AG04450 (cell line): ENCODE results near the gene NPTX1. TPM values are rescaled to one million over a fixed set of nuclear protein-coding genes. Genes with fewer than 3 reads are reported as not detected.

Experiments
- CTCF ChIA-PET: fragments of 300-600, 350-600 bp; formaldehyde crosslinking; extraction: SDS; loops from one replicate; lab custom pipeline; 2022; ENCODE audit warnings: antibody characterized with exemption, inconsistent platforms; lab: Charles Lee
- POLR2A ChIA-PET: fragments of 350-600 bp; formaldehyde crosslinking; extraction: SDS; loops from one replicate; lab custom pipeline; 2021; ENCODE audit warnings: antibody characterized with exemption, inconsistent platforms; lab: Yijun Ruan, JAX
- DNase-seq: peaks from one replicate; pipeline ENCODE4 v3.0.0-alpha.2; 2011; ENCODE audit warnings: low read depth, low spot score
- H3K27ac ChIP-seq: one replicate; pipeline ENCODE4 v1.5.1; 2012; ENCODE audit warnings: low read depth, low read length, control low read depth
- H3K27me3 ChIP-seq: one replicate; pipeline ENCODE4 v1.6.0; 2012; ENCODE audit warnings: low read length; ENCODE audit not compliant: control insufficient read depth, insufficient read depth
- H3K4me3 ChIP-seq: 2 replicates; pipeline ENCODE4 v1.5.1; 2011; ENCODE audit warnings: mild to moderate bottlenecking, low read depth, low read length, control low read depth
- H3K9me3 ChIP-seq: 2 replicates; pipeline ENCODE4 v1.5.1; 2012; ENCODE audit warnings: low read length; ENCODE audit not compliant: control insufficient read depth, insufficient read depth
- CTCF ChIP-seq: IDR thresholded peaks from 2 replicates; pipeline ENCODE4 v1.5.1; 2011; ENCODE audit warnings: low read depth, low read length, control low read depth, inconsistent platforms
- polyA plus RNA-seq: library from polyadenylated mRNA; depleted of rRNA; stranded (reverse); fragments of >200 nt; gene quantifications from 2 replicates; pipeline ENCODE4 v1.2.3, GENCODE V29; 2011

The NPTX1 gene
- polyA plus RNA-seq, 1 experiment, result 6.5 TPM

- Histone ChIP-seq H3K9me3 (no peaks in the 10 kb centered on the region; the same call in 1 of the 2 replicates), H3K27me3 (peaks cover 41% of the 10 kb centered on the region), H3K4me3 (no peak overlapping the region), H3K27ac (no peak overlapping the region)
- no peak for DNase-seq
- CTCF ChIA-PET, result no interaction called here
- TF ChIP-seq CTCF, result no peak
- POLR2A ChIA-PET, result no interaction called here
These were observed 10.2 kb downstream of the NPTX1 start for GRCh38 chr17:80466188-80466705.

- Histone ChIP-seq H3K4me3 (no peak overlapping the region), H3K27ac (no peak overlapping the region), H3K27me3 (peaks cover 46% of the 10 kb centered on the region), H3K9me3 (no peaks in the 10 kb centered on the region; the same call in 1 of the 2 replicates)
- DNase-seq, result no peak
- POLR2A ChIA-PET, result no interaction called here
- TF ChIP-seq CTCF, result no peak
- CTCF ChIA-PET, result no interaction called here
These were observed 11.0 kb downstream of the NPTX1 start for GRCh38 chr17:80465327-80465974.

GRCh38 chr17:80464486-80464885 lies 11.9 kb downstream of the NPTX1 start:
- Histone ChIP-seq H3K4me3 (no peak overlapping the region), H3K27me3 (peaks cover 51% of the 10 kb centered on the region), H3K9me3 (no peaks in the 10 kb centered on the region; the same call in 1 of the 2 replicates), H3K27ac (no peak overlapping the region)
- no peak for TF ChIP-seq CTCF
- DNase-seq, result no peak
- ChIA-PET CTCF (interaction anchor here (0.9 to 1.4 kb wide), 2 partner anchors 110 to 435 kb away, joined by 4 to 5 read pairs; no protein-coding TSS in a partner anchor), POLR2A (interaction anchor here (1.9 kb wide), 1 partner anchor 10 kb away, joined by 6 read pairs; no protein-coding TSS in a partner anchor)

GRCh38 chr17:80463784-80464400 lies 12.5 kb downstream of the NPTX1 start:
- DNase-seq, result no peak
- peaks cover 56% of the 10 kb centered on the region for H3K27me3 ChIP-seq
- H3K9me3 ChIP-seq, result no peaks in the 10 kb centered on the region; the same call in 1 of the 2 replicates
- H3K27ac ChIP-seq, result no peak overlapping the region
- POLR2A ChIA-PET, result interaction anchor here (1.9 kb wide), 1 partner anchor 9 kb away, joined by 6 read pairs; no protein-coding TSS in a partner anchor
- TF ChIP-seq CTCF, result no peak
- CTCF ChIA-PET, result interaction anchor here (0.9 to 1.4 kb wide), 2 partner anchors 110 to 436 kb away, joined by 4 to 5 read pairs; no protein-coding TSS in a partner anchor
- H3K4me3 ChIP-seq, result no peak overlapping the region
